CD4-positive, alpha-beta T cell treated with Interleukin-21 for 1 hour (primary cell): ENCODE results near the gene NDUFS4.
"Not testable (repeated sequence)": the region's sequence is repeated elsewhere in the genome, so short reads cannot be mapped to it uniquely, and the experiment has no call there.

Source experiments
- DNase-seq: peaks from one replicate; pipeline ENCODE4 v3.0.0-alpha.2; 2020

Gene NDUFS4

GRCh38 chr5:53560506-53561191, at the start of gene NDUFS4:
Gene NDUFS4, plus strand, starts transcription at chr5:53560639. Its CDS starts 24 bp downstream, at chr5:53560663.
- DNase-seq, result peak; percentile 86

GRCh38 chr5:53512539-53512938, 47.9 kb upstream of the NDUFS4 start:
- no peak for DNase-seq

GRCh38 chr5:53515988-53516387, 44.5 kb upstream of the NDUFS4 start:
- no peak for DNase-seq

- DNase-seq, result no peak
Observed at GRCh38 chr5:53520813-53521212, 39.6 kb upstream of the NDUFS4 start.

GRCh38 chr5:53537711-53538110, 22.7 kb upstream of the NDUFS4 start:
- DNase-seq, result no peak

- DNase-seq, result not testable (repeated sequence)
Observed at GRCh38 chr5:53540739-53541138, 19.7 kb upstream of the NDUFS4 start.

GRCh38 chr5:53541859-53542258, 18.6 kb upstream of the NDUFS4 start:
- DNase-seq, result no peak

GRCh38 chr5:53542926-53543325, 17.5 kb upstream of the NDUFS4 start:
- DNase-seq, result no peak

GRCh38 chr5:53543401-53543800, 17.0 kb upstream of the NDUFS4 start:
- DNase-seq, result no peak

GRCh38 chr5:53545744-53546143, 14.7 kb upstream of the NDUFS4 start:
- no peak for DNase-seq

GRCh38 chr5:53547226-53547625, 13.2 kb upstream of the NDUFS4 start:
- DNase-seq, result no peak

- not testable (repeated sequence) for DNase-seq
Observed at GRCh38 chr5:53548501-53548900, 11.9 kb upstream of the NDUFS4 start.

GRCh38 chr5:53549792-53550191, 10.6 kb upstream of the NDUFS4 start:
- DNase-seq, result no peak

GRCh38 chr5:53552561-53552960, 7.9 kb upstream of the NDUFS4 start:
- DNase-seq, result no peak

- no peak for DNase-seq
Observed at GRCh38 chr5:53554444-53554843, 6.0 kb upstream of the NDUFS4 start.

- DNase-seq, result no peak
Observed at GRCh38 chr5:53555160-53555559, 5.3 kb upstream of the NDUFS4 start.

GRCh38 chr5:53556001-53556400, 4.4 kb upstream of the NDUFS4 start:
- DNase-seq, result no peak

- no peak for DNase-seq
Observed at GRCh38 chr5:53557386-53557785, 3.1 kb upstream of the NDUFS4 start.

- DNase-seq, result no peak
Observed at GRCh38 chr5:53558966-53559365, 1.5 kb upstream of the NDUFS4 start.

- no peak for DNase-seq
Observed at GRCh38 chr5:53560028-53560427, 411 bp upstream of the NDUFS4 start.

GRCh38 chr5:53568401-53568800, 8.0 kb downstream of the NDUFS4 start:
- no peak for DNase-seq

- no peak for DNase-seq
Observed at GRCh38 chr5:53568871-53569270, 8.4 kb downstream of the NDUFS4 start.

- DNase-seq, result no peak
Observed at GRCh38 chr5:53569453-53569852, 9.0 kb downstream of the NDUFS4 start.

GRCh38 chr5:53571403-53571802, 11.0 kb downstream of the NDUFS4 start:
- no peak for DNase-seq

GRCh38 chr5:53575101-53575500, 14.7 kb downstream of the NDUFS4 start:
- no peak for DNase-seq
